8988T (cell line): ENCODE results near the gene SRRM5.
A peak's percentile ranks its signal among the peaks of the same experiment; 100 is the strongest.
"Not testable (repeated sequence)": the region's sequence is repeated elsewhere in the genome, so short reads cannot be mapped to it uniquely, and the experiment has no call there.

Experiments
- DNase-seq: peaks from one replicate; pipeline ENCODE4 v3.0.0; 2011

The SRRM5 gene

GRCh38 chr19:43592800-43593350, 19.0 kb upstream of the SRRM5 start:
- no peak for DNase-seq

- DNase-seq = no peak
Measured at GRCh38 chr19:43594081-43594697, 17.7 kb upstream of the SRRM5 start.

GRCh38 chr19:43594710-43595604, 16.9 kb upstream of the SRRM5 start:
- DNase-seq = peak; percentile 45

- DNase-seq = no peak
Measured at GRCh38 chr19:43595605-43595998, 16.3 kb upstream of the SRRM5 start.

- DNase-seq = peak; percentile 84
Measured at GRCh38 chr19:43595999-43596841, 15.7 kb upstream of the SRRM5 start, which contains the start of the genes IRGQ and ZNF576. IRGQ (minus strand) TSS chr19:43596134; CDS start chr19:43595338, 796 bp downstream. ZNF576 (plus strand) TSS chr19:43596595; CDS start chr19:43597109, 514 bp downstream.

GRCh38 chr19:43596842-43597461, 14.9 kb upstream of the SRRM5 start:
- DNase-seq = no peak

GRCh38 chr19:43597876-43598275, 14.0 kb upstream of the SRRM5 start:
- DNase-seq = no peak

- no peak for DNase-seq
Measured at GRCh38 chr19:43598445-43599240, 13.2 kb upstream of the SRRM5 start.

- DNase-seq = no peak
Measured at GRCh38 chr19:43599635-43600295, 12.1 kb upstream of the SRRM5 start.

GRCh38 chr19:43600326-43600725, 11.6 kb upstream of the SRRM5 start:
- DNase-seq = not testable (repeated sequence)

- DNase-seq = no peak
Measured at GRCh38 chr19:43605875-43606568, 5.9 kb upstream of the SRRM5 start.

GRCh38 chr19:43606569-43607229, 5.2 kb upstream of the SRRM5 start:
- no peak for DNase-seq

- DNase-seq = no peak
Measured at GRCh38 chr19:43607238-43608205, 4.4 kb upstream of the SRRM5 start.

- DNase-seq = no peak
Measured at GRCh38 chr19:43609872-43610271, 2.0 kb upstream of the SRRM5 start.

GRCh38 chr19:43610493-43610892, 1.4 kb upstream of the SRRM5 start:
- no peak for DNase-seq

- no peak for DNase-seq
Measured at GRCh38 chr19:43612374-43612773, 486 bp downstream of the SRRM5 start.

GRCh38 chr19:43616306-43616705, 4.4 kb downstream of the SRRM5 start:
- DNase-seq = no peak

- DNase-seq = no peak
Measured at GRCh38 chr19:43616954-43617353, 5.1 kb downstream of the SRRM5 start.

GRCh38 chr19:43618921-43619261, 7.0 kb downstream of the SRRM5 start:
- DNase-seq = no peak
